ENCODE data around the gene CST9. TPM values are rescaled to one million over a fixed set of nuclear protein-coding genes. Genes with fewer than 3 reads are reported as not detected.

CST9 gene
- total RNA-seq, 2 donors from 2014 or later, result not detected

- Histone ChIP-seq H3K27me3 (replicated peaks; ENCODE audit: insufficient read depth) (no peaks in the 10 kb centered on the region), H3K4me3 (no peak overlapping the region), H3K27ac (no peak overlapping the region), H3K9me3 (no peaks in the 10 kb centered on the region), H3K4me1 (ENCODE audit: control insufficient read depth in 1 of 2, low read depth in 2 of 2) (peaks cover 8 to 25% of the 10 kb centered on the region in 2 donors), H3K36me3 (no peaks in the 10 kb centered on the region)
- DNase-seq (ENCODE audit: low spot score) (no peak), ATAC-seq (ENCODE audit: insufficient number of reproducible peaks, low FRiP score, low read depth) (no peak)
- TF ChIP-seq CTCF (IDR thresholded peaks at IDR 0.05), result no peak
Measured at GRCh38 chr20:23652371-23652770, 46.7 kb upstream of the CST9 start.

DNA sequence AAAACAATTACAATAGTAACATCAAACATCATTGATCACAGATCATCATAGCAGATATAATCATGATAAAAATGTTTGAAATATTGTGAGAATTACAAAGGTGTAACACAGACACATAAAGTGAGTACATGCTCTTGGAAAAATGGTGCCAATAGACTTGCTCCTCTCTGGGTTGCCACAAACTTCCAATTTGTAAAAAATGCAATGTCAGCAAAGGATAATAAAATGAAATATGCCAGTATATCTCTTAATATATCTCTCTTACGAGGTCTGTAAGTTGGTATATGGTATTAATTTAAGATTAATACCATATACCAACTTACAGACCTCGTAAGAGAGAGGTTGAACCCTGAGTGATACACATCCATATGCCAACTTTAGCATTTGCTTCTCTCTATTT, 45.4 kb upstream of the CST9 start:
- Histone ChIP-seq H3K36me3 (no peaks in the 10 kb centered on the region), H3K9me3 (no peaks in the 10 kb centered on the region), H3K4me3 (no peak overlapping the region), H3K27me3 (replicated peaks; ENCODE audit: insufficient read depth) (no peaks in the 10 kb centered on the region), H3K4me1 (ENCODE audit: control insufficient read depth in 1 of 2, low read depth in 2 of 2) (peaks cover 4 to 21% of the 10 kb centered on the region in 2 donors), H3K27ac (no peak overlapping the region)
- no peak for TF ChIP-seq CTCF (IDR thresholded peaks at IDR 0.05)
- ATAC-seq (ENCODE audit: insufficient number of reproducible peaks, low FRiP score, low read depth), result no peak
- DNase-seq (ENCODE audit: low spot score), result no peak

GRCh38 chr20:23649830-23650417, 44.2 kb upstream of the CST9 start:
- Histone ChIP-seq H3K27ac (no peak overlapping the region), H3K36me3 (no peaks in the 10 kb centered on the region), H3K27me3 (replicated peaks; ENCODE audit: insufficient read depth) (no peaks in the 10 kb centered on the region), H3K4me3 (no peak overlapping the region), H3K4me1 (ENCODE audit: control insufficient read depth in 1 of 2, low read depth in 2 of 2) (peaks cover 4 to 9% of the 10 kb centered on the region in 2 donors), H3K9me3 (no peaks in the 10 kb centered on the region)
- no peak for DNase-seq (ENCODE audit: low spot score)
- no peak for TF ChIP-seq CTCF (IDR thresholded peaks at IDR 0.05)
- no peak for ATAC-seq (ENCODE audit: insufficient number of reproducible peaks, low FRiP score, low read depth)

GRCh38 chr20:23649242-23649641, 43.5 kb upstream of the CST9 start:
- ATAC-seq (ENCODE audit: insufficient number of reproducible peaks, low FRiP score, low read depth) (no peak), DNase-seq (ENCODE audit: low spot score) (no peak)
- no peak overlapping the region for H3K27ac ChIP-seq
- no peaks in the 10 kb centered on the region for H3K36me3 ChIP-seq
- TF ChIP-seq CTCF (IDR thresholded peaks at IDR 0.05), result no peak
- H3K4me3 ChIP-seq, result no peak overlapping the region
- H3K27me3 ChIP-seq (replicated peaks; ENCODE audit: insufficient read depth), result no peaks in the 10 kb centered on the region
- no peaks in the 10 kb centered on the region for H3K9me3 ChIP-seq
- peaks cover 0 to 3% of the 10 kb centered on the region in 2 donors for H3K4me1 ChIP-seq (ENCODE audit: control insufficient read depth in 1 of 2, low read depth in 2 of 2)

DNA sequence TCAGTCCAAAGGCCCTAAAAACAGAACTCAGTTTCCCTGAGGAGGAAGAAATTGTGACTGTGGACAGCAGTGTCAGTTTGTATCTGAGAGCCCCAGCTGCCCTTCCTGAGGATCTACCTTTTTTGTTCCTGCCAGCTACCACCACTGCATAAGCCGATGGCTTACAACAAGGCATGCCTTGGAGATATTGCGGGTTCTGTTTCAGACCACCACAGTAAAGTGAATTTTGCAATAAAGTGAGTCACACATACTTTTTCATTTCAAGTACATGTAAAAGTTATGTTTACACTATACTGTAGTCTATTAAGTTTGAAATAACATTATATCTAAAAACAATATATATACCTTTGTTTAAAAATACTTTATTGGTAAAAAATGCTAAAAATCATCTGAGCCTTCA, 41.6 kb upstream of the CST9 start:
- no peak for DNase-seq (ENCODE audit: low spot score)

More for the DNA sequence above, 41.6 kb upstream of the CST9 start:
- Histone ChIP-seq H3K4me3 (no peak overlapping the region), H3K27me3 (replicated peaks; ENCODE audit: insufficient read depth) (no peaks in the 10 kb centered on the region), H3K4me1 (ENCODE audit: control insufficient read depth in 1 of 2, low read depth in 2 of 2) (no peaks in the 10 kb centered on the region), H3K27ac (no peak overlapping the region), H3K36me3 (no peaks in the 10 kb centered on the region), H3K9me3 (no peaks in the 10 kb centered on the region)
- TF ChIP-seq CTCF (IDR thresholded peaks at IDR 0.05), result no peak
- no peak for ATAC-seq (ENCODE audit: insufficient number of reproducible peaks, low FRiP score, low read depth)
